A673 (cell line): ENCODE results near the gene TBC1D9. TPM values are rescaled to one million over a fixed set of nuclear protein-coding genes. Genes with fewer than 3 reads are reported as not detected.

ENCODE experiments used
- BruUV-seq: library from RNA; stranded (reverse); fragments of 400-500 nt; replicated peaks from 2 replicates; lab custom pipeline; 2021; lab: Mats Ljungman, UMichigan
- CTCF ChIA-PET: fragments of 300-600 bp; sonication (Branson Sonifier 250); formaldehyde crosslinking; loops from one replicate; lab custom pipeline; 2022; ENCODE audit warnings: antibody characterized with exemption; lab: Charles Lee
- POLR2A ChIA-PET: fragments of 300-600 bp; sonication (Branson Sonifier 250); formaldehyde crosslinking; loops from one replicate; lab custom pipeline; 2022; ENCODE audit warnings: antibody characterized with exemption; ENCODE audit not compliant: low non-redundant PET; lab: Charles Lee
- DNase-seq: peaks from one replicate; pipeline ENCODE4 v3.0.0-alpha.2; 2015; ENCODE audit warnings: low spot score
- H3K27ac ChIP-seq: fragments of 200-600 bp; sonication (generic); 2 replicates; pipeline ENCODE4 v1.5.1; 2016; ENCODE audit warnings: mixed run types, low read depth, mild to moderate bottlenecking, mixed read lengths, antibody characterized with exemption, low read length; ENCODE audit not compliant: poor library complexity, severe bottlenecking
- H3K27me3 ChIP-seq: fragments of 200-600 bp; sonication (generic); replicated peaks from 2 replicates; pipeline ENCODE4 v1.6.1; 2017; ENCODE audit warnings: mixed run types, low read depth, mild to moderate bottlenecking, mixed read lengths, antibody characterized with exemption, low read length; ENCODE audit not compliant: insufficient read depth, poor library complexity
- H3K36me3 ChIP-seq: fragments of 200-600 bp; sonication (generic); 2 replicates; pipeline ENCODE4 v1.6.1; 2016; ENCODE audit warnings: mixed run types, mild to moderate bottlenecking, mixed read lengths, antibody characterized with exemption, low read length; ENCODE audit not compliant: insufficient read depth, poor library complexity, severe bottlenecking
- H3K4me1 ChIP-seq: fragments of 200-600 bp; sonication (generic); 2 replicates; pipeline ENCODE4 v1.6.1; 2017; ENCODE audit warnings: mixed run types, mild to moderate bottlenecking, mixed read lengths, antibody characterized with exemption, low read length; ENCODE audit not compliant: insufficient read depth, poor library complexity, severe bottlenecking
- H3K4me3 ChIP-seq: fragments of 200-600 bp; sonication (generic); 2 replicates; pipeline ENCODE4 v1.5.1; 2016; ENCODE audit warnings: low read depth, mixed run types, mild to moderate bottlenecking, mixed read lengths, low read length; ENCODE audit not compliant: poor library complexity, severe bottlenecking
- H3K9me3 ChIP-seq: fragments of 200-600 bp; sonication (generic); 2 replicates; pipeline ENCODE4 v1.6.1; 2016; ENCODE audit warnings: mixed run types, low read depth, mild to moderate bottlenecking, mixed read lengths, antibody characterized with exemption, low read length; ENCODE audit not compliant: poor library complexity, severe bottlenecking
- CTCF ChIP-seq: fragments of 300-800, 200-600 bp; sonication (generic); conservative IDR thresholded peaks from 2 replicates; pipeline ENCODE4 v1.5.1; 2017; ENCODE audit warnings: low read depth, mild to moderate bottlenecking, antibody characterized with exemption, low read length, moderate library complexity, mixed read lengths
- EZH2 ChIP-seq: fragments of 200-600 bp; sonication (generic); IDR thresholded peaks from 2 replicates; pipeline ENCODE4 v1.6.1; 2017; ENCODE audit warnings: borderline replicate concordance, low read depth, mild to moderate bottlenecking, mixed read lengths, antibody characterized with exemption, low read length; ENCODE audit not compliant: poor library complexity, severe bottlenecking
- intact Hi-C: fragments of 100-400 bp; cut with micrococcal nuclease; formaldehyde crosslinking; loops from one replicate; pipeline ENCODE4 v1.10.0; 2022; ENCODE audit not compliant: unreplicated experiment
- total RNA-seq: library from RNA; stranded (reverse); gene quantifications from 2 replicates; pipeline ENCODE4 v1.2.3, GENCODE V29; 2021

TBC1D9 gene
- total RNA-seq, 1 experiment from 2014 or later = 22.4 TPM

- TF ChIP-seq CTCF (no peak), EZH2 (no peak)
- POLR2A ChIA-PET = no interaction called here
- BruUV-seq = no TSS peak
- DNase-seq = no peak
- intact Hi-C loops = no loop called here
- H3K27me3 ChIP-seq = no peaks in the 10 kb centered on the region
- H3K4me3 ChIP-seq = no peak overlapping the region
- H3K36me3 ChIP-seq = no peaks in the 10 kb centered on the region
- no peaks in the 10 kb centered on the region for H3K9me3 ChIP-seq
- CTCF ChIA-PET = no interaction called here
- H3K27ac ChIP-seq = no peak overlapping the region
- H3K4me1 ChIP-seq = peaks cover 3% of the 10 kb centered on the region
These were observed 60.7 kb downstream of the TBC1D9 start for GRCh38 chr4:140695483-140695882.

- no peak overlapping the region for H3K4me3 ChIP-seq
- no peak for TF ChIP-seq EZH2
- no peak for TF ChIP-seq CTCF
- ChIA-PET POLR2A (no interaction called here), CTCF (no interaction called here)
- H3K9me3 ChIP-seq = no peaks in the 10 kb centered on the region
- intact Hi-C loops = no loop called here
- H3K36me3 ChIP-seq = no peaks in the 10 kb centered on the region
- H3K27ac ChIP-seq = no peak overlapping the region
- peaks cover 9% of the 10 kb centered on the region for H3K4me1 ChIP-seq
- no peaks in the 10 kb centered on the region for H3K27me3 ChIP-seq
- DNase-seq = no peak
- no TSS peak for BruUV-seq
These were observed 62.6 kb downstream of the TBC1D9 start for GRCh38 chr4:140693562-140693961.

- no TSS peak for BruUV-seq
- TF ChIP-seq CTCF = no peak
- TF ChIP-seq EZH2 = no peak
- intact Hi-C loops = no loop called here
- no peaks in the 10 kb centered on the region for H3K27me3 ChIP-seq
- no peak overlapping the region for H3K4me3 ChIP-seq
- H3K9me3 ChIP-seq = no peaks in the 10 kb centered on the region
- H3K4me1 ChIP-seq = peaks cover 19% of the 10 kb centered on the region
- CTCF ChIA-PET = no interaction called here
- POLR2A ChIA-PET = no interaction called here
- no peak overlapping the region for H3K27ac ChIP-seq
- peaks cover 1% of the 10 kb centered on the region for H3K36me3 ChIP-seq
- no peak for DNase-seq
These were observed 64.8 kb downstream of the TBC1D9 start for GRCh38 chr4:140691369-140691768.
